Activated effector memory CD4-positive, alpha-beta T cell treated with Interleukin-2 at 50 U/mL for 16 hours (primary cell): ENCODE measurements around the gene TAL2.

Experiments
- DNase-seq: peaks from one replicate; pipeline ENCODE4 v3.0.0-alpha.2; 2020

Gene TAL2

DNA sequence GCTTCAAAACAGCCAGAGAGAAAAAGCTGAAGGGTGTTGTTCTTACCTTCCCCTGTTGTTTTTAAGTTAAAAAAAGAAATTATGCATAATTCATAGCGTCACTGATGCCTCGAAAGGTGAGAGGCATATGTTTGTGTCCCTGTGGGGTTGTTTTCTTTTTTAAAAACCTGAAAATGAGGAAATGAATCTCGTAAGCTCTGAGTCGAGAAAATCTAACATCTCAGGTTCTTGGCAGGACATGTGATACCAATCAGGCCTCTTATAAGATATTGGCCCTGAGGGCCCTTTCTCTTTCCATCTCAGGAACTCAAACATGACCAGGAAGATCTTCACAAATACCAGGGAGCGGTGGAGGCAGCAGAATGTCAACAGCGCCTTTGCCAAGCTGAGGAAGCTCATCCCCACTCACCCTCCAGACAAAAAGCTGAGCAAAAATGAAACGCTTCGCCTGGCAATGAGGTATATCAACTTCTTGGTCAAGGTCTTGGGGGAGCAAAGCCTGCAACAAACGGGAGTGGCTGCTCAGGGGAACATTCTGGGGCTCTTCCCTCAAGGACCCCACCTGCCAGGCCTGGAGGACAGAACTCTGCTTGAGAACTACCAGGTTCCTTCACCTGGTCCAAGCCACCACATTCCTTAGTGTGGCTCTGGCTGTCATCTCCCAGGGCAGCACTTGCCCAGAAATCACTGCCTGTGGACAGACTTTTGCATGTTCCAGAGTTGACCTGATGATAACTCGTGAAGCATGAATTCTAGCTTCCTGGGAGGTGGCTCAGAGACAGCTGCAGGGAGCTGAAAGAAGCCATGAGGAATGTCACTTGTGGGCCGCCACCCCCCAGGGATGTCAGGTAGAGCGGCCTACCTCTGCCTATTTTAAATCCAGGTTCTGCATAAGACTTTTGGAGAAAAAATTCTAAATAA is at the start of gene TAL2:
Gene TAL2, plus strand, starts transcription at position 274 of the 921 bp plus-strand sequence. Its CDS starts 40 bp downstream, at position 314.
- DNase-seq: no peak

DNA sequence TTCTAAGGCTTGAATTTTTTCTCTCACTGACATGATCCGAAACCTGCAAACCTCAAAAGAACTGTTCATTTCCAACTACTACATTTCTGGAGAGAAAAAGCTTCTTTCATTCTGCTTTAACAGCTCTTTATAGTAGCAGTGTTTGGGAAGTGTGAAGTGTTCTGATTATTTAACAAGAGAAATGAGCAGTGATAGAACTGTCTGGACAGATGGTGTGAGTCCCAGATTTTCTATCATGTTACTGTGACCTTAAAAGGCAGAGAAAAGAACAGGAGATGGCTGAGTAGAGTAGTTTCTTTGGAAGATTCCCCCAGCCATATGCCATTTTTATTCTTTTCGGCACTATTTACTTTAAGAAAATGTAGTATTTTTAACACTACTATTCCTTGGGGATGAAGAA is 41.3 kb upstream of the TAL2 start:
- DNase-seq: no peak

DNA sequence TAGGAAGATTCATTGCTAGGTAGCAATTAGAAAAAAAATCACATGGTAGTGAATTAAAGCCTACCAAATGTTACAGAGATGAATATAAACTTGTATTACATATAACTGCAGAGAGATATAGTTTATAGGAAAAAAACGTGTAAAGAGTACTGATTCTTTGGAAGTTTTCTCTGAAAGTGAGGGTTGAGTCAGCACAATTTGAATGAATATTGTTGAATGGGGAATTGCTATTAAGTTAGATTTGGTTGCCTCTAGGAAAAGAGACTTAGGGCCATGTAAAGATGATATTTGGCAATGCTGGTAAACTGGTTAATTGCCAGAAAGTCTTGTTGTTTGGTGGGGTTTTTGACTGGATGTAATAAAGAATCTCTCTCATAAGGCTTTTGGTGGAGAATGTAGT is 37.2 kb upstream of the TAL2 start:
- no peak for DNase-seq

DNA sequence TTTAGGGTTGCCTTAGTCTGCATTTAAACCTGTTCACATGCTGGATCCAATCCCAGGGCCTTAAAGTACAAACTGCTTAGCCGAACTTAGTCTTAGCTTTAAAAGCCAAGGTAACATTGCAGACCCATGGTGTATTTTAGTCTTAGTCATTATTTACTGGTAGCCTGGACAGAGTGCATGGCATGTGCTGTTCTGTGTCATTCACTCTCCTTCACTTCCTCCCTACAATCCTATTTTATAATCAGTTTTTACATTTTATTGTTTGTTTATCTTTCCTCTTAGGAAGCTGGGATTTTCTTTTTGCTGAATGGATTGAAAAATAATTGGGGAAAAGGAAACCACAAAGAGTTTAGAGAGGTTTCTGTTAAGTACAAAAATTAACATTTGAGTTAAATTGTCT is 29.4 kb upstream of the TAL2 start:
- DNase-seq: no peak

DNA sequence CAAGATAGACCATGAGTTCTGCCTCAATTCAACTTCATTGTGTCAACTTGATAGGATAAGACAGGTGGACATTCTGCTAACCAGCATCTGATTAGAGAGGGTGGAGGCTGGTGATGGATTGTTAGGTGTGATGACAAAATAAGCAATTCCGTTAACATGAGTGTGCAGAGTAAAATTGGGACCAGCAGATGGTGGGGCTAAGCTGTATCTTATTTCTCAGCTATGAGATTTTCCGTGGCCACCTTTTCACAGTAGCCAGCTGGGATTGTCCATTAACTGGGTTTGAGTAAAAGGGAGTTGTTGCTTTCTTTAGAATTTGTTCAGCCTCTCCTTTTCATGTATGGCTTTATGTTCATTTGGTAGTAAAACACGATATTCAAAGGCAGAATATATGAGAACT is 28.8 kb upstream of the TAL2 start:
- no peak for DNase-seq

DNA sequence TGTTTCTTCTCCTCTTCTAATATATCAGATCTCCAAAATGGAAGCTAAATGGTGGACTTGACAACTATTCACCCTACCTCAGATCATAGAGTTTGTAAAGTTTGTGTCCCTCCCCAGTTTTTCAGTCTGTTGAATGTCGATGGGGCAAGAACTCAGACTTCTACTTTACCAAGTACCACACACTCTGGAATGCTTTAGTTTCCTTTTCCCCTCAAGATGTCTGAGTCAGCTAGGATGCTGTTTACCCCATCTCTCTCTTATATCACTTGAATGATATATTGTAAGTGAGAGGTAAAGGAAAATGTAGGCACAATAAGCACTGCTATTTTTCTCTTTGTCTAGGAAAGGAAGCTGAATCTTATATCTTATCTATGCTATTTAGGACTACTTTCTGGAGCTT is 25.9 kb upstream of the TAL2 start:
- DNase-seq: no peak

DNA sequence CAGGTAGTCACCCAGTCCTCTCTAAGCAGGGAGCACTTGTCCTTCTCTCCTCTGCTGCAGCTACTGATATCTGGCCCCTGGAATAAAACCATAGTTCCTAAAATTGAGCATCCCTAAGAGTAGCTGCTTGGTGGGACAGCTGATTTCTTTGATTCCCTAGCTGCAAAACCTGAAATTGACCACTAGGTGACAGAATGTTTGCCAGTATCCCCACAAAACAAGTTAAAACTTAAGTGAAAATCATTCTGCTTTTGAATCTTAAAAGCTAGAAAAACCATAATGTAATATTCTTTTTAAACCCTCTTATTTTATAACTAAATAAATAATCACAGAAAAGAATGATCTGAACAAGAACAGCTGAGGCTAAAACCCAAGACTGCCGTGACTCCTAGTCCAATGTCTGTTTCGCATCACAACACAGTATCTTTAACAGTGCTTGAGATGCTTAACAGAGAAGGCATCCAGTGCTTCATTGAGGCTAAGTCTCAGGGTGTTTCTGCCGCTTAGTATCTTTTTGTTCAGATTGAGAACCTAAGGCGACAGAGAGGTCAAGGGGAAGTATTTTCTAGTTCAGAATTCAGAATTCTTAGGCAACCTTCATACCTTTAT is 24.4 kb upstream of the TAL2 start:
- no peak for DNase-seq

DNA sequence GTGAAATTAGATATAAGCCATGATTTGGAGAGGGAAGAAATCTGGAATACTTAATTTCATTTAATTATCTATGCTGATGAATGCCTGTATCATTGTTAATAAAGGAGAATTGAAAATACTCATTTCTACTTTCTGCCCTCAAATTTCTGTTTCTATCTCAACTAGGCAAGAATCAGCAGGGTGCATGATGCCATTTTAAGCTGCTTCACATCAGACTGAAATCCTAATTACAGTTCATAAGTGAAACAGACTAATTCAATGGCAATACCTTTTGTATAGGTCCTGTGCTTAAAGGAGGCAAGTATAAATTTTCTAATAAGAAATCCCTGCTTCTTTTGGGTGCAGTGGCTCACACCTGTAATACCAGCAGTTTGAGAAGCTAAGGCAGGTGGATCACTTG is 22.3 kb upstream of the TAL2 start:
- DNase-seq: no peak

DNA sequence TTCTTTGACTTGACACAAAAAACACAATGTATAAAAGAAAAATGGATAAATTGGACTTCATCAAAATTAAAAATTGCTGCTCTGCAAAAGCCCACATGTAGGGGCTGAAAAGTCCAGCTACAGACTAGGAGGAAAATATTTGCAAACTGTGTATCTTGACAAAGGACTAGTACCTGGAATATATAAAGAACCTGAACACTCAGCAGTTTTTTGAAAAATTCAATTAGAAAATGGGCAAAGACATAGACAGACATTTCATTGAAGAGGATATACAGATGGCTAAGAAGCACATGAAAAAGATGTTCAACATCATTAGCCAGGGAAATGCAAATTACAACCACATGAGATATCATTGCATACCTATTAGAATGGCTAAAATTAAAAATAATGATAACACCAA is 18.5 kb upstream of the TAL2 start:
- DNase-seq: no peak

DNA sequence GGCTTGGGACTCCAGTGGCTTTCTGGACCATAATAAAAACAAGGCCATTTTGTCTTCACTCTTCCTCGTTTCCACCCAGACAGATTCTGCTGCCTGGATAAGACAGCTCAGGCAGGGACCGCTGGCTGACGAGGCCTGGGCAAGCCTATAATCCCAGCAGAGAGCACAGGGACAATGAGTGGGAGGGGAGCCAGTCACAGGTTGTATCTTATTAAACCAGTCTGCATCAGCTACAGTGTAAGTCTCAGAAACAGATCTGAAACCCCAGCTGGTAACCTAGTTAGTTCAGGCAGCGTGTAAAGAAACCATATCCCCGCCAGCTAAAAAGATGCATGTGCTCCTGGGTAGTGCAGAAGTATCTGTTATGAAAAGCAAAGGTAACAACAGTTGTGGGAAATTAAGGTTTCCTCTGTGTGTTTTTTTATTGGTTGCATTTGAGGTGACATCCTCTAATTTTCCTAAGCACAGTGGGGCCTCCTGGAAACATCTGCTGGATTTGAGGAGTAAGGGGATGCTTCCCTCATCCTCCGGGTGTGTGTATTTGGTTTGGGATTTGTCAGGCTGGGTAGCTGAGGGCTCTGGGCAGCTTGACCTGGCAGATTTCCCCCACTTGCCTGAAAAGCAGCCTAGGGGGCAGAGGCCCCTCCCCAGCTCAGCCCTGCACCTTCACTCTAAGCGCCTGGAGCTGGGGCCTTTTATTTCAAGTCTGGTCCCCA is 15.2 kb upstream of the TAL2 start:
- no peak for DNase-seq

DNA sequence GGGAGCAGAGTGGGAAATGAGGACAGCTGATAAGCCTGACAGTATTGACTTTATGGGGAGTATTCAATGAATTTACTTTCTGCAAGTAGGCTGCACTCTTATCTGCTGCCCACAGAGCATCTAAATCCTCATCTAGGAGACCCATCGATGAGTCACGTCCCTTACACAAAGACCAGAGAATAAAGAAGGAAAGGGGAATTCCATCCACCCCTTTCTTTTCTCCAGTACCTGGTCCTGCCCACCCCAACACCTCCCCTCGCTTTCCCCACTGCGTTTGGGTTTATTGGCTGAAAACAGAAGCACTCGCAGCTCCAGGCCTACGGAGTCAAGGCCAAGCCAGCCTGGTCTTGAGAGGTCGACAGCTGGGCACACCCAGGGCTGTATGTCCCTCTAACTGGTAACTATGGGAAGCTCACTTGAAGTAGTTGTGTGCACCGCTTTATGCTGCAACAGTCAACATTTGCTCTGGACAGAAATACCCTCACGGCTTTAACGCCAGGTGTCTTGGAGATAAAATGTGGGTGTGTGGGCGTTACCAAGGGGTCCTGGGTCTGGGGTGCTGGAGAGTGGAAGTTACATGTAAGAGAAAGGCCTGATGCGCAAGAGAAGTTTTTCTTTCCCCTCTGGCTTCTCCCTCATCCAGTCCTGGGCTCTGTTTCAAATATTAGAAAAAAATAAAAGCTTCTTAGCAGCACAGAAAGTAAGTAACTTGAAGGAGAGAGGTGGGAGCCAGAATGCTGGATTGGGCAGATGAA is 14.5 kb upstream of the TAL2 start:
- DNase-seq: no peak

DNA sequence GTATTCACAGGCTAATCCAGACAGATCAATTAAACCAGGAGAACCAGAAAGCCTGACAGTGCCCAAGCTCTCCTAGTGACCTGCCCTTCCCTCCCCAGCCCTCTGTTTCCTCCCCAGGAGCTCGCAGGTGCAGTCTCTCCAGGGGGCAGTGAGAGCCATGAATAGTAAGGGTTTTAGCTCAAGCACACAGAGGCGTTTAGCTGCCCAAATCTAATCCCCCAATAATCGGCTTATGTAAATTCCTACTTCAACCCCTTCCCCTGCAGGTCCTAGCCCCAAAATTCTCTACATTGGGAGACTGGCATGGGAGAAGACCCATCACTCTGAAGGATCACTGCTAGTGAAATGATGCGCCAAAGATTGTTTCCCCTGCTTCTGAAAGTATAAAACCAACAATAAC is 10.5 kb upstream of the TAL2 start:
- DNase-seq: no peak

DNA sequence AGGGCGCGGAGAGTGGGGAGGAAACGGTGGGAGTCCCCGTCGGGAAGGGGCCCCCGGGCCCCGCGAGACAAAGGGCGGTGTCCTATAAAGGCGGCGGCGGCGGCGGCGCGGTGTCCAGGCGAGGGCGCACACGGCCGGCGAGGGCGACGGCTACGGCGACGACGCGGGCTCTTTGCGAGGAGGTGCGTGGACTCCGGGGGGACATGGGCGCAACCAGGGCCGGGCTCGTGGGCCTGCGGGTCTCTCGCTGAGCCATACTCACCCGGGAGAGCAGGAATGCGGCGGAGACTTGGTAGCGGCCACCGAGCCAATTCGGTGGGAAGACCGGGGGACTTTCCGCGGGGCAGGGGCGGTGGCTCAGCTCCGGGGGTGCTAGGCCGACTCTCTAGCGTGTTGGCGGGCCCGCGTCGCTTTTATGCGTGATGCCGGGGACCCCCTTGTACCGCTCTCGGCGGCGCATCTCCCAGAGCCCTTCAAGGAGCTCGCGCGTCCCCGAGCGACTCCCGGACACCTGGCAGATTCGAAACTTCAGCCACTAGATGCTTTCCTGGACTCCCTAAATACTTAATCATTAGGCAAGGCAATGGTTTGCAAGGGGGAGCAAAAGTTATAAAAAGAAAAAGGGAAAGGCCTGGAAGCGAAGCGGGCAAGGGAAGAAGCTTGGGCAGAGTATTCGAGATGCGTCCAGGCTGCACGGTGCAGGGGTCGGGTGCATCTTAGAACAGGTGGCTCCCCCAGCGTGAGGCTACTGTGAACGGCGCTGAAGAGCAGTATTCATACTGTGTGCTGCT is 5.9 kb upstream of the TAL2 start:
- no peak for DNase-seq

DNA sequence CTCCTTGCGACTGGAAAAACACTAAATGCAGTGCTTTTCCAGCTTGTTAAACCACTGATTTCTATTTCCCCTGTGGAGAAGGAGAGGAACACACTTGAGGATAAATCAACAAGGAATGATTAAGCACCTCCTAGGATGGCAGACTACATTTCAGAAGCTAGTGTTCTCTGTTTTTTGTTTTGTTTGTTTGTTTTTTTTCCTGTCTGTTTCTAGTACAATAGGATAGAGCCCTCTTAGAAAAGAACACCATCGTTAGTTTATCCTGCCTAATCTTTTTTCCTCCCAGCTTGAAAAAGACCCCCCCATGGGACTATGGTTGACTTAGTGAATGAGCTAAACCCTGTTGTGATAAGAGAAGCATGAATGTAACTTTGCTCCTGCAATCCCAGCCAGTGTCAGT is 3.9 kb upstream of the TAL2 start:
- DNase-seq: no peak

DNA sequence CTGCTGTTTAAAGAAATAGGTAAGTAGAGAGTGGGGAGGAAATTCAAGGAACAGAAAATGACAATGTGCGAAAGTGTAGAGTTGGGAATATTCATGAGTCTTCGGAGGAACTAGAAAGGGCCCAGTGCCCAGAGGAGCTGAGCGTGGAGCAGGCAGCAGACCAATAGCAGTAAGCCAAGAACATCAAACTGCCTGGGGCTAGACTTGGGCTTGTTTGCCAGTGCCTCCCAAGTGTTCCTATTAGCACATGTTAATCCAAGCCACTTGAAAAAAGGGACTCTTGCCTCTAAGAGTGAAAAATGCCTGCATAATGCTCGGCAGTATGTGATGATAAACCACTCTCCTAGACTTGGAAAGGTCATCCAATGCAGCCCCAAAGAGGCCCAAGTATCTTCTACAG is 1.2 kb upstream of the TAL2 start:
- DNase-seq: no peak

DNA sequence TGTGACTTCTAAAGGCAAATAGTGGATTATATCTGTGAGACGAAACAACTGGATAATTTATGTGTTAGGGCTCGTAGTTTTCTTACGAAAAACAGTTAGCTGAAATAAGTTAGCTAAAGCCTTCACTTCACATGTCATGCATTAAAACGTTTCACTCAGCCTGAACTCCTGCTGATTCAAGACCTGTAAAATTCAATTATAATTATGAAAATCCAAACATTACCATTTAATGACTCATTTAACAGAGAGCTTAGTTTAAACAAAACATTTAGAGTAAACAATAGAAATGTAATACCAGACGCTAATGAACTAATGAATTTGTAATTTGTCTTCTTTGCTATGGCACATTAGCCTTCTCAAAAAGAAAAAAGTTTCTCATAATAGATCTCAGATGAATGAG is 1.7 kb downstream of the TAL2 start:
- no peak for DNase-seq

DNA sequence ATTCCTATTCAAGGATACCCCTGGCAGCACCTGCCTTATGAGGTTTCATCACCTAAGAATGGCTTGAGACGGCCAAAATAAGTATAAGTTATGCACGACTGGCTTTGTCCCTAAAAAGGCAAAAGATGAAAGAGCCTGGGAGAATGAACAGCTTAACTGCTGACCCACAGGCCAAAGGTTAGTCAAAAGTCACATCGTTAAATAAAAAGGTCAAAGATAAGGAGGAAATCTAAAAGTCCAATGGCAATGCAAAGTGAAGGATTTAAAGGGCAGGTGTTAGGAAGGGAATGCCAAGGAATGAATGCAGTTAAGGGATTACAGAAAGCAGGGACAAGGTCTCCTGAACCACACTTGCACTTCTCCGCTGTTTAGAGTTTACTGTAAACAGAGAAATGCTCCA is 5.6 kb downstream of the TAL2 start:
- no peak for DNase-seq

DNA sequence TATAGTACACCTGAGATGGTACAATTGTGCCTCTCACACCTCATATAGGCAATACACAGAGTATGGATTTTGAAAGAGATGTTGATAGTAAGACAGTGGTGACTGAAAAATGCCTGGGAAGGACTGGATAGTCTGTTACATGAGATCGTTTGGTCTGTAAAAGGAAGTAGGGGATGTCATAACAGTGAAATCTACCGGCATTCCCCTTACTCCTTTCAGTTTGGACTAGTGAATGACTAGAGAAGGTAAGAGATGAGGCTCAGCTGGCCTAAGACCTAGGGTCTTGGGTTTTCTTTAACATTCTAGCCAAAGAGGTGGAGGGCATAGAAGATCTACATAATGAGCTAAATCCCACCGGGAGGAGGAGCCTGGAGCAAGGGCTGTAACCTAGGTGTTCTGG is 8.1 kb downstream of the TAL2 start:
- DNase-seq: no peak

DNA sequence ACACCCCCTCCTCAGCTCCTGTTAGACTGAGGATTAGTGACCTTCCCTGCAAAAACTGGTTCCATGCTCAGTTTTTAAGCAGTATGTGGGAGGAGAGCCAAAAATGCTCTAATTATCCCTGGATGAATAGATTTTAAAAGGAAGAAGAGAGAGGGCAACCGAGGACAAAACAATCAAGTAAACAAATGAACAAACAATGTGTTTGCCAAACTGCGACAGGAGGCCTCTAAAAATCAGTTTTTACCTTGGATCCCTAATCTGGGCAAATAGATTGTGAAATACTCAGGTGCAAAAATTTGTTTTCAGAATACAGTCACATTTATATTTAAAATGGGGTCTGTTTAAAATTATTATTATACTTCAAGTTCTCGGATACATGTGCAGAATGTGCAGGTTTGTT is 8.5 kb downstream of the TAL2 start:
- DNase-seq: no peak

DNA sequence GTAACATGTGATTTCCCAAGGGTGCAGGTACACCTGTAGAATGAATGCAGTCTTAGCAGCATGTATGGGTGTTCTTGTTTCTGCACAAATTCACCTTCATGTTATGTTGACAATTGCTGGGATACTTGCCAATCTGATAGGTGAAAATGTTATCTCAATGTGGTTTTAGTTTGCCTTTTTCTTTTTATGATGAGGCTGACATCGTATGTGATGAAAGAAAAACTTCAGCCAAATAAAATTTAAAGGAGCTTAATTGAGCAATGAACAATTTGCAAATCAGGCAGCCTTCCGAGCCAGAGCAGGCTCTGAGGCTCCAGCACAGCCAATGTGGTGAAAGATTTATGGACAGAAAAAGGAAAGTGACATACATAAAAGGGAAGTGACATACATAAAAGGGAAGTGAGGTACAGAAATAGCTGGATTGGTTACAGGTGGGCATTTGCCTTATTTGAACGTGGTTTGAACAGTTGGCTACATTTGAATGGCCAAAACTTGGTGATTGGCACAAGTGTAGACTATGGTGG is 10.5 kb downstream of the TAL2 start:
- no peak for DNase-seq

DNA sequence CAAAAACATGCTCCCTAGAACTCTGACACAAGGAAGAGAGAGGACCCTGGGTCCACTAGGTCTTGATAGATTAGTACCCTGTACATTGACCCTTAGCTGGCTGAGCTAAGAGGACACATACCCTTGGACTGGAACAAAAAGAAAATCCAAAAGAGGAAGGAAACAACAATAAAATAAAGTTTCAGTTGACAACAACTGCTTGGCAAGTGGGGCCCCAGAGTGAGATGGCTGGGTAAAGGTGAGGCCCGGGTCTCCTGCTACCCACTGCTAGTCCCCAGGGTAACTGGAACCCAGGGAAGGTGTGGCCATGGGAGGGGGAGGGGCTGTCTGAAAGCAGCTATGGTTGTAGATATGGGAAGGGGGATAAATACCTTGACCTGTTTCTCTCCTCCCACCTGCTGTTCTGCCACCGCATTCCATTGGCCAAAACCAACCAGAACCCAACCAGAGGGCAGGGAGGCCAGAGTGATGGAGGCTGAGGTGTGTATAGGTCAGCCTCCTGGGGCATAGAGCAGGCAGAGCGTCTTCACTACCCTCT is 11.7 kb downstream of the TAL2 start:
- DNase-seq: no peak
